NCI-H1417 (cell line): ENCODE data around the gene LNP1.
A peak's percentile ranks its signal among the peaks of the same experiment; 100 is the strongest.

ENCODE experiments used
- DNase-seq, 3 experiments: peaks; one replicate each; lab custom pipeline; 2025; lab: John Stamatoyannopoulos, UW

Gene LNP1

DNA sequence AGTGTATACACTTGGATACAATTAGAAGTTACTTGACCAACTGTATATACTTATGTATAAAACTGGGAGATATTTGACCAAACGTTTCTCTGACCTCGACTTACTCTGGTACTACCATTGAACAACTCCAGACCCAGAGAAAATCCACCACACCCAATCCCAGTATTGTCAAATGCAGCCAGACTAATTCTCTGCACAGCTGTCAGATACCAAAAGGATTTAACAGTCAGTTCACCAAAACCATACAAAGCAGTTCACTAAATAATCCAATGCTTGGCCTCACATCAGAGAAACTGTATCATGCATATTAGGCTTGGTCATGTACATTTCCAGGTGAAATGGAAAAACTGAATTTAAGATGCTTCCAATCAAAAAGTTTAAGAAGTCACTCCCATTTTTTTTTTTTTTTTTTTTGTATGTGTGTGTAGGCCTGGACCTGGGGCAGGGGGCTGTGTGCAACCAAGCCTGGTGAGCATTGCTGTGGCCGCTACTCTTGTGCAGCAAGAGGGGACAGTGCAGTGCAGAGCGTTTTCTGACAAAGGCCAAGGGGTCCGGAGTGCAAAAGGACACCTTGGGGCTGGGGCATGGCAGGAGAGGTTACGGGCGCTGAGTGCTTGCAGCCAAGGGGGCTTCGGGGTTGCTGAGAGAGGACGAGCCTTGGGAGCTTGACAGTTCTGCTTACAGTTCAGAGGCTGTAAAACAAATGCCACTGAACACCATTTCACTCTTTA is 1.8 kb upstream of the LNP1 start:
- DNase-seq = no peak

- DNase-seq = peak in 1 of 3 experiments; percentile 60
These were observed 940 bp upstream of the LNP1 start for GRCh38 chr3:100400419-100400779.

DNA sequence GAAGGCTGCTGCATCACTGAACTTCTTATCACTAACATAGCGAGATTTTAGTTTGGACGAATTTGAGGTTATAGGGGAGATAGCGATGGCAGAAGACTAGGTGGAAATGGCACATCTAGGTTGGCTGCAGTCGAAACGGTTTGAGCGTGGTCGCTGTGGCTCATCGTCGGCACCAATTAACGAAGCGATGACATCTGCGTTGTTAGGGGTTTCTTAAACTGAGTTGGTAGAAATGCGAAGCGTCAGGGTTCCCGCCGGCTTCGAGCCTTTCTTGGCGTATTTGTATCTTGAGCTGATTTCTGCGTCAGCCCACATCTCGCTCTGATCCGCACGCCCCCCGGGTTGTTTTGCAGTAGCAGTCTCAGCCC is 319 bp downstream of the LNP1 start:
- DNase-seq = peak in 2 of 3 experiments; percentile 58 to 93

DNA sequence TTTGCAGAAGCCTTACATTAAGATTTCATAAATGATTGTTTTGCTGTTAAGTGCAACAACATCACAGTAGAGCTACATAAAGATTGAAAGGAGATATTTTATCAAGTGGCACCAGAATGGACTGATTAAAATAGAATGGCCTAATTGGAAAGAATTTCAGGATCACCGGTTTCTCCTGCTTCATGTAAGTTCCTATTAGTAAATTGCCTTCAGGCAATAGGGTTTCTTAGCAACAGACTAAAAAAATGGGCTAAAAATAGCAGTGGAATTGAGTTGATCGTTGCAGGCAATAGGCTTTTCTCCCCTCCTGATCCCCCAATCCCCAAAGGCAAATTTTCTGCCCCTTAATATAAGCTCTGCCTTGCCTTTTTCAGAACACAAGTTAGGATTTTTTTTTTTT is 917 bp downstream of the LNP1 start:
- peak in 2 of 3 experiments; percentile 52 to 85 for DNase-seq

- DNase-seq = peak in 1 of 3 experiments; percentile 49
These were observed 1.6 kb downstream of the LNP1 start for GRCh38 chr3:100402891-100403290.

GRCh38 chr3:100403362-100404249 is 2.3 kb downstream of the LNP1 start:
- DNase-seq = peak in 1 of 3 experiments; percentile 48

DNA sequence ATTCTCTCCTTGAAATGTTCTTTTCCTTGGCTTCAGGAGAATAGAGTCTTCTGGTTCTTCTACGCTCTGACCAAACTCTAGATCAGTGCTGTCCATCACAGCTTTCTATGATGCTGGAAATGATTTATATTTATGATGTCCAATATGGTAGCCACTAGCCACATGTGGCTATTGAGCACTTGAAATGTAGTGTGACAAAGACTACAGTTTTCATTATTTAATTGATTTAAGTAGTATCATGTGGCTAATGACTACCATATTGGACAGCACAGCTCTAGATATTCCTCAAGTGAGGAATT is 2.9 kb downstream of the LNP1 start:
- no peak for DNase-seq

DNA sequence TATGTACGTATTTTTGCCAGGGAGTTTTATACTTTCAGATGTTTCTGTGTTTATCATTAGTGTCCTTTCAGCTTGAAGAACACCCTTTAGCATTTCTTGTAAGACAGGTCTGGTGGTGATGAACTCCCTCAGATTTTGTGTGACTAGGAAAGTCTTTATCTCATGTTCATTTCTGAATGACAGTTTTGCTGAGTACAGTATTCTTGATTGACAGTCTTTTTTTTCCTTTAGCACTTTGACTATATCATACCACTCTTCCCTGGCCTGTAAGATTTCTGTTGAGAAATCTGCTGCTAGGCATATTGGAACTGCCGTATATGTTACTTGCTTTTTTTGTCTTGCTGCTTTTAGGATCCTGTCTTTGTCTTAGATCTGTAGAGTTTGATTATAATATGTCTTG is 5.8 kb downstream of the LNP1 start:
- DNase-seq = no peak

GRCh38 chr3:100407977-100408532 is 6.7 kb downstream of the LNP1 start:
- DNase-seq = no peak

- no peak for DNase-seq
These were observed 10.0 kb downstream of the LNP1 start for GRCh38 chr3:100411091-100411982.

- no peak for DNase-seq
These were observed 11.7 kb downstream of the LNP1 start for GRCh38 chr3:100412912-100413590.

DNA sequence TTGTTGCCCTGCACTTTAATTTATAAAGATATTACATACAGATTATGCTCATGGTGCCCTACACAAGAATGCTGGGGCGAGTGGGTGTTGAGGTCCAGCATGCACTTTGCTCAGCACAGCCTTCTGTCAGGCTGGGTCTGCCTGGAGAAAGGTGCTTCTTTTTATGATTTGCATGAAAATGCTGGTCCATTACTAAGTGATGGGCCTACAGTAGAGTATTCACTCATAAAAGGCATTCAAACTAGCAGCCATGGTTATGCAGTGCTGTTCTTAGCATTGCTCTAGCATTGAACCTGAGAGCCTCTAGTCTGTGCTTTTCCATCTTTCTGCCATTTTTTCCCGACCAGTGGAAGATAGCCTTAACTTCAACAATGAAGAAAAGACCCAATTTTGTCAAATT is 12.3 kb downstream of the LNP1 start:
- DNase-seq = no peak

- DNase-seq = no peak
These were observed 14.8 kb downstream of the LNP1 start for GRCh38 chr3:100416176-100416575.

- no peak for DNase-seq
These were observed 15.5 kb downstream of the LNP1 start for GRCh38 chr3:100416863-100417262.

DNA sequence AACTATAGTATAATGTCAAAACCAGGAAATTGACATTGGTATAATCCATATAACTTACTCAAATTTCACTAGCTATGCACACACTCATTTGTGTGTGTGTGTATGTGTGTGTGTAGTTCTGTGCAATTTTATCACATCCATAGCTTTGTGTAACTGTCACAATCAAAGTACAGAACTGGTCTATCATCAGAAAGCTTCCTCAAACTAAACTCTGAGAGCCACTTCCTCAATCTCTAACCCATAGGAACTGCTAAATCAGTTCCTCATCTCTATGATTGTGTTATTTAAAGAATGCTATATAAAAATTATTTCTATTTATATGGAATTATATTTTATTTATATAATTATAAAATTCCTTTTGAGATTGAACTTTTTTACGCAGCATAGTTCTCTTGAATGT is 18.1 kb downstream of the LNP1 start:
- no peak for DNase-seq

- peak in 1 of 3 experiments; percentile 8 for DNase-seq
These were observed 19.5 kb downstream of the LNP1 start for GRCh38 chr3:100420885-100421284.

DNA sequence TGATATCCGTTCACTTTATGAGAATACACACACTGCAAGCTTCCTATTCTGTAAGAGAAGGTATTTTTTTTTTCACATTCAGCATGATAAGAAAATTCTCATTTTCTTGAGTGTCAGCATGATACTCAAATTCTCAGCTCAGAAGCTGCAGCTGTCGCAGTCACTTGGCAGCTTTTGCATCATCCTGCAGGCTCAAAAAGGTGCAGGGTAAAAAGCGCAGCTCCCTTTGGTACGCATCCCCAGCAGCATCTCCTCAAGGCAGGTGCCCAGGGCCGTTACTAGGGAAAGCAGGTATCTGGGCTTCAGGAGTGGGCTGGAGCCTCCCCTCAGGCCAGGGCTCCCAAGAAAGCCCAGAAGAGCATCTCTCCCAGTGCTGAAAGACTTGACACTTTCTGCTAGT is 22.3 kb downstream of the LNP1 start:
- DNase-seq = no peak

DNA sequence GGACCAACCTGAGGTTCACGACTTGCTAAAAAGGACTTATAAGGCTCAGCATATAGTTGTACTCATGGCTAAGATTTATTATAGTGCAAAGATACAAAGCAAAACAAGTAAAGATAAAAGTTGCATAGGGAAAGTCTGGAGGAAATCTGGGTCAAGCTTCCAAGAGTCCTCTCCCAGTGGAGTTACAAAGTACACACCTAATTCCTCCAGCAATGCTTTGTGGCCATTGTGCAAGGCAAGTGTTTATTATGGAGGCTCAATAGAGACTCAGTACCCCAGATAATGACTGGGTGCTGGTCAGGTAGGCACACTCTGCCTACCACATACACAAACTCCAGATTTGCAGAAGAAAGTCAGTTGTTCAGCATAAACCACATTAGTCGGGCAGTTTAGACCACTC is 22.9 kb downstream of the LNP1 start:
- DNase-seq = no peak

DNA sequence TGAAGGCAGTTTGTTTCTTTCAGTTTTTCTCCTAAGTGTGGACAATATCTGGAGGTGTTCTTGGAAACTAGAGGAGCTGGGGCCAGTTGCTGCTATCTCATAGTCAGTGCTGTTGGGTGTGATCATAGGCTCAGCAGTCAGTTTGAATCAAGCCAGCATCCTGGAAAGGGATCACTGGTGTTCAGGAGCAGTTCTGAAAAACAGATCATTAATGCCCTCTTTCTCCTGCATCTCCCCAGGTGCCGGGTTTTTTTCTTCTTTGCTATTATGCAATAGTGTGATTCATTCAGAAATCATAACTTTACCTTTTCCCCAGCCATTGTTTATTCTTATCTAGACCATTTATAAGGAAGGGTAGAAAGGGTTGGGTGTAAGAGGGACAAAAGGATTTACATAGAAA is 24.0 kb downstream of the LNP1 start:
- no peak for DNase-seq

- no peak for DNase-seq
These were observed 24.8 kb downstream of the LNP1 start for GRCh38 chr3:100426067-100426682.

DNA sequence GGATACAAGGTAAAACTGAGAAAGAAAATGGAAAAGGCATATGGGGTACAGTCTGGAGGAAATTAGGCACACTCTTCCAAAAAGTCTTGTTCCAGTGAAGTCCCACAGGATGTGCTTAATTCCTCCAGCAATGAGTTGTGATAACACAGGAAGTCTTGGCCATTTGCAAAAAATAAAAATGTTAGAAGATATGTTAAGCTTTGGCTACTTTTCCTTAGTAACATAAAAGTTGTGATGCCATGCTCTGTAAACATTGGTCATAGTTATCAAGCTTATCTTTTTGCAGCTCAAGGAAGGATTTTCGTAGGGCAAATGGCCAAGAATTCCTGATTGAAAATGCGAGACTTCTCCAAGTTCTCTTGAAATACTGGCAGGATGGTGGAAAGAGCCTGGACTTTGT is 26.4 kb downstream of the LNP1 start:
- no peak for DNase-seq
